ENCODE results near the gene FGF19. TPM values are rescaled to one million over a fixed set of nuclear protein-coding genes. Genes with fewer than 3 reads are reported as not detected.

The FGF19 gene
- total and polyA plus RNA-seq, 2 donors from 2014 or later: not detected

DNA sequence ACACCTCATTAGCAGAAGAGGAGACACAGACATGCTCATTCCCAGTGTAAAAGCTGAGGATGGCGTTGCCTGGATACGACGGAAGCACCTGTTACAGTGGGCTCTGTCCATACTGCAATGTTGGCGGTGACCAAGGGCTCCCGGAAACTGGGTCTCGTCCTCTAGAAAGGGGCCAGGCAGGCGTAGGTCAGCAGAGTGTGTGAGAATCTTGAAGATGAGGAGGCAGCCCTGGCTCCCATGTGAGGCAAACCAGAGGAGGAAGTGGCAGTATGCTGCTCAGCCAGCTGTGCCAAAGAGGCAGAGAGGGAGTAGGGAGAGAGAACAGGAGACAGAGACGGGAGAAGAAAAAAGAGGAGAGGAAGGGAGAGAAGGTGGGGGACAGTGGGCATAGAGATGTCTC lies 38.9 kb downstream of the FGF19 start:
- TF ChIP-seq CTCF (IDR thresholded peaks at IDR 0.05; ENCODE audit: borderline replicate concordance, extremely low read depth, insufficient read depth): no peak
- DNase-seq (peak in 1 of 5 donors; percentile 34), FAIRE-seq (no peak)
- intact Hi-C loops (cut with DNase I): no loop called here
- H3K4me3 ChIP-seq (ENCODE audit: low read length in 3 of 3): no peak overlapping the region
- no peaks in the 10 kb centered on the region for H3K9me3 ChIP-seq (ENCODE audit: control insufficient read depth in 2 of 3, insufficient read depth in 1 of 3, low read length in 3 of 3)
- H3K4me1 ChIP-seq (ENCODE audit: control insufficient read depth in 2 of 3, insufficient read depth in 2 of 3, low read depth in 1 of 3, low read length in 3 of 3): no peaks in the 10 kb centered on the region
- H3K27me3 ChIP-seq (ENCODE audit: control insufficient read depth, insufficient read depth, low read length): no peaks in the 10 kb centered on the region
- H3K9ac ChIP-seq (ENCODE audit: low read length in 3 of 3): no peak overlapping the region
- no peak overlapping the region for H3K27ac ChIP-seq (ENCODE audit: low read depth in 2 of 2, low read length in 2 of 2)
- peaks cover 0 to 11% (median 2%) of the 10 kb centered on the region in 3 donors for H3K36me3 ChIP-seq (ENCODE audit: control insufficient read depth in 2 of 3, insufficient read depth in 3 of 3, low read length in 3 of 3)

DNA sequence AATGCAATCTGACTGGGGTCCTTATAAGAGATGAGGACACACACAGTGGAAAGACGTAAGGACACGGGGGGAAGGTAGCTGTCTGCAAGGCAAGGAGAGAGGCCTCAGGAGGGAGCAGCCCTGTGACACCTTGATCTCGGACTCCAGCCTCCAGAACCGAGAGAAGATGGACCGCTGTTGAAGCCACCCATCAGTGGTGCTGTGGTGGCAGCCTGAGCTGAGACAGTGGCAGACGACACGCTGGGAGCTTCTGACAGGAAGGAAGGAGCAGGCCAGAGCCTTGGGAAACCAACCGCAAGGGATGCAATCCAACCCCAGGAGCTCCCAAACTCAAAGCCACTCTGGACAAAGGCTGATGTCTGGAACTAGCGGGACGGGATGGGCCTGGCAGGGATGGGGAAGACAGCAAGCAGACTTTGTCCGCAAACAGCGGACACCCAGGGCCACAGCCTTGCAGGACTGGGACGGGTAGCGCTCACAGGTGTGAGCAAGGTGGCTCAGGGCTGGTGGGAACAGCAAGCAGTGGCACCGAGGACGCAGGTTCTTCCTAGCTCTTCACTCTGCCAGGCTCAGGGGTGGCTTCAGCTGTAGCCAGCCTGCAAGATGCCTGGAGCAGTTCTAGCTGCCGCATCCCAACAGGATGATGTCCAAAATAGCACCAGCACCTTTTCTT lies 39.6 kb downstream of the FGF19 start:
- no peak for FAIRE-seq
- H3K4me3 ChIP-seq (ENCODE audit: low read length in 3 of 3): no peak overlapping the region
- no peaks in the 10 kb centered on the region for H3K27me3 ChIP-seq (ENCODE audit: control insufficient read depth, insufficient read depth, low read length)

GRCh38 chr11:69663326-69663725 lies 40.5 kb downstream of the FGF19 start:
- H3K4me3 ChIP-seq (ENCODE audit: low read length in 3 of 3): no peak overlapping the region
- FAIRE-seq (no peak), DNase-seq (peak in 2 of 5 donors; percentile 16 to 22)
- no peak for TF ChIP-seq CTCF (IDR thresholded peaks at IDR 0.05; ENCODE audit: borderline replicate concordance, extremely low read depth, insufficient read depth)
- peaks cover 0 to 11% (median 2%) of the 10 kb centered on the region in 3 donors for H3K36me3 ChIP-seq (ENCODE audit: control insufficient read depth in 2 of 3, insufficient read depth in 3 of 3, low read length in 3 of 3)
- H3K27ac ChIP-seq (ENCODE audit: low read depth in 2 of 2, low read length in 2 of 2): no peak overlapping the region
- H3K9me3 ChIP-seq (ENCODE audit: control insufficient read depth in 2 of 3, insufficient read depth in 1 of 3, low read length in 3 of 3): no peaks in the 10 kb centered on the region
- H3K27me3 ChIP-seq (ENCODE audit: control insufficient read depth, insufficient read depth, low read length): no peaks in the 10 kb centered on the region
- intact Hi-C loops (cut with DNase I): no loop called here
- no peak overlapping the region for H3K9ac ChIP-seq (ENCODE audit: low read length in 3 of 3)
- no peaks in the 10 kb centered on the region for H3K4me1 ChIP-seq (ENCODE audit: control insufficient read depth in 2 of 3, insufficient read depth in 2 of 3, low read depth in 1 of 3, low read length in 3 of 3)

More for the DNA sequence above, 39.6 kb downstream of the FGF19 start:
- H3K9ac ChIP-seq (ENCODE audit: low read length in 3 of 3): no peak overlapping the region
- H3K27ac ChIP-seq (ENCODE audit: low read depth in 2 of 2, low read length in 2 of 2): no peak overlapping the region
- H3K36me3 ChIP-seq (ENCODE audit: control insufficient read depth in 2 of 3, insufficient read depth in 3 of 3, low read length in 3 of 3): peaks cover 0 to 11% (median 2%) of the 10 kb centered on the region in 3 donors
- TF ChIP-seq CTCF (IDR thresholded peaks at IDR 0.05; ENCODE audit: borderline replicate concordance, extremely low read depth, insufficient read depth): no peak
- peak in 2 of 5 donors; percentile 13 to 48 for DNase-seq
- intact Hi-C loops (cut with DNase I): no loop called here
- H3K9me3 ChIP-seq (ENCODE audit: control insufficient read depth in 2 of 3, insufficient read depth in 1 of 3, low read length in 3 of 3): no peaks in the 10 kb centered on the region
- no peaks in the 10 kb centered on the region for H3K4me1 ChIP-seq (ENCODE audit: control insufficient read depth in 2 of 3, insufficient read depth in 2 of 3, low read depth in 1 of 3, low read length in 3 of 3)

All from kidney (tissue), 14 donors.